Left ventricle myocardium inferior (tissue), 1 donor: ENCODE results near the gene TUBD1. TPM values are rescaled to one million over a fixed set of nuclear protein-coding genes. Genes with fewer than 3 reads are reported as not detected.
A peak's percentile ranks its signal among the peaks of the same experiment; 100 is the strongest.

ENCODE experiments used
- DNase-seq: peaks from one replicate; pipeline ENCODE4 v3.0.0-alpha.2; 2020
- H3K27ac ChIP-seq: fragments of 200-600 bp; replicated peaks from 2 replicates; pipeline ENCODE4 v1.8.0; 2021
- H3K27me3 ChIP-seq: fragments of 200-600 bp; 2 replicates; pipeline ENCODE4 v1.8.0; 2021; ENCODE audit warnings: low read depth
- H3K36me3 ChIP-seq: fragments of 200-600 bp; 2 replicates; pipeline ENCODE4 v1.8.0; 2021
- H3K4me1 ChIP-seq: fragments of 200-600 bp; 2 replicates; pipeline ENCODE4 v1.8.0; 2021
- H3K4me3 ChIP-seq: fragments of 200-600 bp; 2 replicates; pipeline ENCODE4 v1.8.0; 2021; ENCODE audit warnings: mild to moderate bottlenecking, moderate library complexity
- H3K9me3 ChIP-seq: fragments of 200-600 bp; replicated peaks from 2 replicates; pipeline ENCODE4 v1.8.0; 2021
- intact Hi-C: fragments of 100-400 bp; cut with micrococcal nuclease; formaldehyde crosslinking; loops from one replicate; pipeline ENCODE4 v1.11.0; 2022
- total RNA-seq: library from RNA; stranded (reverse); fragmentation: NEBNext Ultra II Directional; extraction: Animal tissue kit (Norgen Biotek cat#: 25700); gene quantifications from one replicate; pipeline ENCODE4 v1.2.1, GENCODE V29; 2021
- TF ChIP-seq, protein P1 (sequence below): fragments of 200-600 bp; IDR thresholded peaks from 2 replicates; pipeline ENCODE4 v1.8.0; 2021; ENCODE audit warnings: antibody characterized with exemption, mild to moderate bottlenecking, borderline replicate concordance
- donor health status: DM: no; HTN: yes; CAD: no; lungs with severe emphysema.

Gene TUBD1
- total RNA-seq, 1 donor from 2014 or later, result 7.8 TPM

DNA sequence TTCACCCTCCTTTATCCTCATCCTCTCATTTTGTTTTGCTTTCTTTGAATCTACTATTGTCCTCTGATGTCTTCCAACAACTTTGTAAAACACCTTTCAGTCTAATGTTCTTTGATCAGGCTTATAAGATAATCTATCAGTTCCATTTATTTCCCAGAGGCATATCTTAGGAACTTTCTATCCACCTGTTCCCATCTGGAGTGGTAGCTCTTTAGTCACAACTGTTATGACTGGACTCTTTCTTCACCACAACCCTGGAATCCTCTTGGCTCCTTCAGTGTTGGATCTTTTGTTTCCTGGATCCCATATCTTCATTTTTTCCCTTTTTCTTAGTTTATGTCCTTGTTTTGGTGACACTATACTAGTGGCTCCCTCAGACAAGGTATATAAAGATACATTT lies 23.7 kb upstream of the TUBD1 start:
- peaks cover 85% of the 10 kb centered on the region for H3K36me3 ChIP-seq
- no peaks in the 10 kb centered on the region for H3K4me1 ChIP-seq
- H3K27ac ChIP-seq, result no peak overlapping the region
- no peaks in the 10 kb centered on the region for H3K9me3 ChIP-seq
- no peak overlapping the region for H3K4me3 ChIP-seq
- intact Hi-C loops, result no loop called here
- DNase-seq, result no peak
- H3K27me3 ChIP-seq, result no peaks in the 10 kb centered on the region
- TF ChIP-seq, protein P1, sequence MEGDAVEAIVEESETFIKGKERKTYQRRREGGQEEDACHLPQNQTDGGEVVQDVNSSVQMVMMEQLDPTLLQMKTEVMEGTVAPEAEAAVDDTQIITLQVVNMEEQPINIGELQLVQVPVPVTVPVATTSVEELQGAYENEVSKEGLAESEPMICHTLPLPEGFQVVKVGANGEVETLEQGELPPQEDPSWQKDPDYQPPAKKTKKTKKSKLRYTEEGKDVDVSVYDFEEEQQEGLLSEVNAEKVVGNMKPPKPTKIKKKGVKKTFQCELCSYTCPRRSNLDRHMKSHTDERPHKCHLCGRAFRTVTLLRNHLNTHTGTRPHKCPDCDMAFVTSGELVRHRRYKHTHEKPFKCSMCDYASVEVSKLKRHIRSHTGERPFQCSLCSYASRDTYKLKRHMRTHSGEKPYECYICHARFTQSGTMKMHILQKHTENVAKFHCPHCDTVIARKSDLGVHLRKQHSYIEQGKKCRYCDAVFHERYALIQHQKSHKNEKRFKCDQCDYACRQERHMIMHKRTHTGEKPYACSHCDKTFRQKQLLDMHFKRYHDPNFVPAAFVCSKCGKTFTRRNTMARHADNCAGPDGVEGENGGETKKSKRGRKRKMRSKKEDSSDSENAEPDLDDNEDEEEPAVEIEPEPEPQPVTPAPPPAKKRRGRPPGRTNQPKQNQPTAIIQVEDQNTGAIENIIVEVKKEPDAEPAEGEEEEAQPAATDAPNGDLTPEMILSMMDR, result no peak

DNA sequence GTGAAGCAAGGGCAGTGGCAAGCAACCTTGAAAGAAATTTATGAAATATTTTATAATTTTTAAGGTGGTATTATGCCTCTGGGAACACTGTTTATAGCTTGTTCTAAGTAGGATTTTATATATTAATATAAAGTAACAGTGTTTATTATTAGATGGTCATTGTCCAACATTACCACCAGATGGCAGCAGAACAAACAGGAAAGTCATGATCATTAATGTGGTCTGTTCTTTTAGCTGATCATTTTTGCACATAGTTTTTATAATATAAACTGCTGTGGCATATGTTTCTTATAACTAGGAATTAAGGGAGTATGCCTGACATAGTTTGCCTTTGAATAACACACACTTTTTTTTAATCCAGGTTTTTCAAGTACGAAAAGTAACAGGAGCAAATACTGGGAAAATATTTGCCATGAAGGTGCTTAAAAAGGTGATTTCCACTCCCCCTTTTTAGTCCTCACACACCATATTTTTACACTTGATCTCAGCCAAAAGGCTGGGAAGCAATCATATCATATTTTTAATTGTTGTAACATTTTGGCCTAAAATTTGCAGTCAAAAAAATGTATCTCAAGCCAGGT lies 21.6 kb upstream of the TUBD1 start:
- H3K36me3 ChIP-seq, result peaks cover 87% of the 10 kb centered on the region
- no peaks in the 10 kb centered on the region for H3K27me3 ChIP-seq
- TF ChIP-seq, protein P1, result peak; percentile 74
- no peak overlapping the region for H3K27ac ChIP-seq
- H3K4me1 ChIP-seq, result no peaks in the 10 kb centered on the region
- H3K9me3 ChIP-seq, result no peaks in the 10 kb centered on the region
- no peak overlapping the region for H3K4me3 ChIP-seq
- intact Hi-C loops, result no loop called here
- DNase-seq, result no peak

DNA sequence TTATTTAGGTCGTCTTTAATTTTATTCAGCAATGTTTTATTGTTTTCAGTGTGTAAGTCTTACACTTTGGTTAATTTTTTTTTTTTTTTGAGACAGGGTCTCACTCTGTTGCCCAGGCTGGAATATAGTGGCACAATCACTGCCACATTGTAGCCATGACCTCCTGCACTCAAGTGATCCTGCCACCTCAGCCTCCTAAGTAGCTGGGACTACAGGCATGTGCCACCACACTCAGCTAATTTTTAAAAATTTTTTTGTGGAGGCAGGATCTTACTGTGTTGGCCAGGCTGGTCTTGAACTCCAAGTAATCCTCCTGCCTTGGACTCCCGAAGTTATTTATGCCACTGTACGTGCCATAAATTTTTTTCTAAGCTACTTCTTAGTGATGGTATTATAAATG lies 14.7 kb upstream of the TUBD1 start:
- Histone ChIP-seq H3K4me1 (no peaks in the 10 kb centered on the region), H3K9me3 (no peaks in the 10 kb centered on the region), H3K36me3 (peaks cover 34% of the 10 kb centered on the region), H3K27me3 (no peaks in the 10 kb centered on the region), H3K4me3 (no peak overlapping the region), H3K27ac (no peak overlapping the region)
- intact Hi-C loops, result no loop called here
- TF ChIP-seq, protein P1, result no peak
- DNase-seq, result no peak

DNA sequence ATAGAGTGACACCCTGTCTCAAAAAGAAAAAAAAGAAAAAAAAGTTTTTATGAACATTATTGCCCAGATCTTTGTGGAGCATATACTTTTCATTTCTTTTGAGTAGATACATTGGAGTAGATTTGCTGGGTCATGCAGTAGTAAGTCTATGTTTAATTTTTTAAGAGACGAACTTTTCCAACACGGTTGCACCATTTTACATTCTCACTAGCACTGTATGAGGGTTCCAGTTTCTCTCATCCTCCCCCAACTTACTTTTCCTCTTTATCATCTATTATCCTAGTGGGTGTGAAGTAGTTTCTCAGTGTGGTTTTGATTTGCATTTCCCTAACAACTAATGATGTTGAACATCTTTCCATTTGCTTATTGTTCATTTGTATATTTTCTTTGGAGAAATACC lies 10.7 kb upstream of the TUBD1 start:
- no peaks in the 10 kb centered on the region for H3K9me3 ChIP-seq
- TF ChIP-seq, protein P1, result no peak
- H3K27ac ChIP-seq, result no peak overlapping the region
- H3K4me3 ChIP-seq, result no peak overlapping the region
- intact Hi-C loops, result no loop called here
- no peaks in the 10 kb centered on the region for H3K27me3 ChIP-seq
- peaks cover 11% of the 10 kb centered on the region for H3K4me1 ChIP-seq
- DNase-seq, result no peak
- peaks cover 4% of the 10 kb centered on the region for H3K36me3 ChIP-seq

DNA sequence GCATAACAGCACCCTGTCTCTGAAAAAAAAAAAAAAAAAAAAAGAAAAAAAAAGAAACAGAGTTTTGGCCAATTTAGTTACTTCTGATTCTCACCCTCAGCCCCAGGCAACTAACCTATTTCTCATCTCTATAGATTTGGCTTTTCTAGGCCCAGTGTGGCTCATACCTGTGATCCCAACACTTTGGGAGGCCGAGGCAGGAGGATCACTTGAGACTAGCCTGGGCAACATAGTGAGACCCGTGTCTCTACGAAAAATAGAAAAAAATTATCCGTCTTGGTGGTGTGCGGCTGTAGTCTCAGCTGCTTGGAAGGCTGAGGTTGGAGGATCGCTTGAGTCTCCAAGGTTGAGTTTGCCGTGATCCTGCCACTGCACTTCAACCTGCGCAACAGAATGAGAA lies 8.9 kb upstream of the TUBD1 start:
- TF ChIP-seq, protein P1, result no peak
- H3K4me3 ChIP-seq, result no peak overlapping the region
- no peak for DNase-seq
- no peaks in the 10 kb centered on the region for H3K36me3 ChIP-seq
- peaks cover 19% of the 10 kb centered on the region for H3K4me1 ChIP-seq
- no peak overlapping the region for H3K27ac ChIP-seq
- intact Hi-C loops, result no loop called here
- no peaks in the 10 kb centered on the region for H3K9me3 ChIP-seq
- H3K27me3 ChIP-seq, result no peaks in the 10 kb centered on the region
